HepG2 (cell line): ENCODE results near the gene CDC26. TPM values are rescaled to one million over a fixed set of nuclear protein-coding genes. Genes with fewer than 3 reads are reported as not detected.
A peak's percentile ranks its signal among the peaks of the same experiment; 100 is the strongest.

ENCODE experiments used
- ARNT2 ChIP-seq: sonication (generic); formaldehyde crosslinking; IDR thresholded peaks from 2 replicates; pipeline ENCODE4 v1.8.0; 2022; ENCODE audit warnings: mild to moderate bottlenecking, low read depth, missing genetic modification reagents, moderate library complexity
- E2F1 ChIP-seq: sonication (generic); formaldehyde crosslinking; IDR thresholded peaks from 2 replicates; pipeline ENCODE4 v1.5.0; 2020; ENCODE audit warnings: missing genetic modification reagents
- FOXA1 ChIP-seq, 2 experiments: fragments of 450-650 bp in 1 of 2; sonication (generic) in 1 of 2; formaldehyde crosslinking in 1 of 2; IDR thresholded peaks; 2 replicates each; pipeline versions ENCODE4 v1.4.0 to v1.6.1; 2016 to 2020; ENCODE audit warnings: missing genetic modification reagents in 1 of 2
- MIER2 ChIP-seq: IDR thresholded peaks from 2 replicates; pipeline ENCODE4 v1.6.1; 2016; ENCODE audit warnings: missing biosample characterization, missing genetic modification reagents
- NFE2 ChIP-seq: sonication (generic); formaldehyde crosslinking; IDR thresholded peaks from 2 replicates; pipeline ENCODE4 v1.4.0; 2020; ENCODE audit warnings: missing genetic modification reagents
- NFYC ChIP-seq: IDR thresholded peaks from 2 replicates; pipeline ENCODE4 v1.6.1; 2016; ENCODE audit warnings: missing genetic modification reagents, missing compliant biosample characterization
- RBM22 ChIP-seq: fragments of 200-400 bp; formaldehyde crosslinking; optimal IDR thresholded peaks from 2 replicates; pipeline ENCODE3; 2017; ENCODE audit warnings: mild to moderate bottlenecking, low read length, moderate library complexity
- SIX4 ChIP-seq: sonication (generic); formaldehyde crosslinking; IDR thresholded peaks from 2 replicates; pipeline ENCODE4 v1.4.0; 2020; ENCODE audit warnings: missing genetic modification reagents
- ZFP36L2 ChIP-seq: sonication (generic); formaldehyde crosslinking; IDR thresholded peaks from 2 replicates; pipeline ENCODE4 v1.4.0; 2020; ENCODE audit warnings: missing genetic modification reagents
- ZNF317 ChIP-seq: sonication (generic); formaldehyde crosslinking; IDR thresholded peaks from 2 replicates; pipeline ENCODE4 v1.5.0; 2020; ENCODE audit warnings: mild to moderate bottlenecking, missing genetic modification reagents
- ZNF33B ChIP-seq: sonication (generic); formaldehyde crosslinking; IDR thresholded peaks from 2 replicates; pipeline ENCODE4 v1.5.1; 2020; ENCODE audit warnings: mild to moderate bottlenecking, missing genetic modification reagents
- ZSCAN9 ChIP-seq: IDR thresholded peaks from 2 replicates; pipeline ENCODE4 v1.6.1; 2016; ENCODE audit warnings: borderline replicate concordance
- ZXDC ChIP-seq: sonication (generic); formaldehyde crosslinking; IDR thresholded peaks from 2 replicates; pipeline ENCODE4 v1.5.0; 2020; ENCODE audit warnings: mild to moderate bottlenecking, missing genetic modification reagents
- polyA plus RNA-seq, 8 experiments: library from polyadenylated mRNA; depleted of rRNA in 3 of 8; stranded (reverse) in 7 of 8; unstranded in 1 of 8; fragments of >200 nt; fragmentation: Illumina TruSeq in 4 of 8; extraction: Trizol in 4 of 8; gene quantifications; 2 replicates each; pipeline versions ENCODE4 v1.2.1 to v1.2.3, GENCODE V29; 2011 to 2016; ENCODE audit warnings: low read depth in 4 of 8, missing spikeins in 1 of 8, mixed read lengths in 1 of 8; ENCODE audit not compliant: insufficient read depth in 1 of 8
- total RNA-seq, 5 experiments: library from RNA; depleted of rRNA; stranded (reverse); fragments of >200 nt; fragmentation: Illumina TruSeq; extraction: Trizol; gene quantifications; 2 replicates each; pipeline ENCODE4 v1.2.3, GENCODE V29; 2016; ENCODE audit warnings: low read depth in 1 of 5
- TF ChIP-seq, protein P1 (sequence below): sonication (generic); formaldehyde crosslinking; IDR thresholded peaks from 2 replicates; pipeline ENCODE4 v1.5.1; 2020; ENCODE audit warnings: mild to moderate bottlenecking, missing genetic modification reagents
- TF ChIP-seq, protein P2 (sequence below): sonication (generic); formaldehyde crosslinking; IDR thresholded peaks from 2 replicates; pipeline ENCODE4 v1.9.0; 2021; ENCODE audit warnings: mild to moderate bottlenecking, missing genetic modification reagents

The CDC26 gene
- total and polyA plus RNA-seq, 2 of the 13 experiments (the other 11 are each of a cell fraction or from before 2014, with no cell fraction given) = 26.6 to 57.9 TPM

- TF ChIP-seq ZSCAN9 (CRISPR knock-in tag) (peak; percentile 16; the same call in 1 of the 2 replicates), ZXDC (CRISPR knock-in tag) (no peak; the same call in 1 of the 2 replicates), MIER2 (CRISPR knock-in tag) (no peak; the same call in 1 of the 2 replicates), NFYC (CRISPR knock-in tag) (peak; percentile 78), SIX4 (CRISPR knock-in tag) (0 out of 2 replicates have a peak, but pooled peaks have one; percentile 23), ZNF317 (CRISPR knock-in tag) (no peak), E2F1 (CRISPR knock-in tag) (peak; percentile 56; the same call in 1 of the 2 replicates), NFE2 (CRISPR knock-in tag) (no peak), FOXA1 (IDR thresholded peaks at IDR 0.05) (no peak), FOXA1 (CRISPR knock-in tag; IDR thresholded peaks at IDR 0.05) (no peak), RBM22 (no peak), ARNT2 (CRISPR knock-in tag) (no peak; the same call in 1 of the 2 replicates), ZNF33B (CRISPR knock-in tag) (no peak; the same call in 1 of the 2 replicates), ZFP36L2 (no peak)
- TF ChIP-seq, protein P1, sequence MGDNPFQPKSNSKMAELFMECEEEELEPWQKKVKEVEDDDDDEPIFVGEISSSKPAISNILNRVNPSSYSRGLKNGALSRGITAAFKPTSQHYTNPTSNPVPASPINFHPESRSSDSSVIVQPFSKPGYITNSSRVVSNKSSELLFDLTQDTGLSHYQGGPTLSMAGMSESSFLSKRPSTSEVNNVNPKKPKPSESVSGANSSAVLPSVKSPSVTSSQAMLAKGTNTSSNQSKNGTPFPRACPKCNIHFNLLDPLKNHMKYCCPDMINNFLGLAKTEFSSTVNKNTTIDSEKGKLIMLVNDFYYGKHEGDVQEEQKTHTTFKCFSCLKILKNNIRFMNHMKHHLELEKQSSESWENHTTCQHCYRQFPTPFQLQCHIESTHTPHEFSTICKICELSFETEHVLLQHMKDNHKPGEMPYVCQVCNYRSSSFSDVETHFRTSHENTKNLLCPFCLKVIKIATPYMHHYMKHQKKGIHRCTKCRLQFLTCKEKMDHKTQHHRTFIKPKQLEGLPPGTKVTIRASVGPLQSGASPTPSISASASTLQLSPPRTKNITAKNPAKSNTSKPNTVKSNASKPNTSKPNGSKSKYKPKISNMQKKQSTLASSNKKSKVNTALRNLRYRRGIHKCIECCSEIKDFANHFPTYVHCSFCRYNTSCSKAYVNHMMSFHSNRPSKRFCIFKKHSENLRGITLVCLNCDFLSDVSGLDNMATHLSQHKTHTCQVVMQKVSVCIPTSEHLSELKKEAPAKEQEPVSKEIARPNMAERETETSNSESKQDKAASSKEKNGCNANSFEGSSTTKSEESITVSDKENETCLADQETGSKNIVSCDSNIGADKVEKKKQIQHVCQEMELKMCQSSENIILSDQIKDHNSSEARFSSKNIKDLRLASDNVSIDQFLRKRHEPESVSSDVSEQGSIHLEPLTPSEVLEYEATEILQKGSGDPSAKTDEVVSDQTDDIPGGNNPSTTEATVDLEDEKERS (CRISPR knock-in tag) = no peak
- TF ChIP-seq, protein P2, sequence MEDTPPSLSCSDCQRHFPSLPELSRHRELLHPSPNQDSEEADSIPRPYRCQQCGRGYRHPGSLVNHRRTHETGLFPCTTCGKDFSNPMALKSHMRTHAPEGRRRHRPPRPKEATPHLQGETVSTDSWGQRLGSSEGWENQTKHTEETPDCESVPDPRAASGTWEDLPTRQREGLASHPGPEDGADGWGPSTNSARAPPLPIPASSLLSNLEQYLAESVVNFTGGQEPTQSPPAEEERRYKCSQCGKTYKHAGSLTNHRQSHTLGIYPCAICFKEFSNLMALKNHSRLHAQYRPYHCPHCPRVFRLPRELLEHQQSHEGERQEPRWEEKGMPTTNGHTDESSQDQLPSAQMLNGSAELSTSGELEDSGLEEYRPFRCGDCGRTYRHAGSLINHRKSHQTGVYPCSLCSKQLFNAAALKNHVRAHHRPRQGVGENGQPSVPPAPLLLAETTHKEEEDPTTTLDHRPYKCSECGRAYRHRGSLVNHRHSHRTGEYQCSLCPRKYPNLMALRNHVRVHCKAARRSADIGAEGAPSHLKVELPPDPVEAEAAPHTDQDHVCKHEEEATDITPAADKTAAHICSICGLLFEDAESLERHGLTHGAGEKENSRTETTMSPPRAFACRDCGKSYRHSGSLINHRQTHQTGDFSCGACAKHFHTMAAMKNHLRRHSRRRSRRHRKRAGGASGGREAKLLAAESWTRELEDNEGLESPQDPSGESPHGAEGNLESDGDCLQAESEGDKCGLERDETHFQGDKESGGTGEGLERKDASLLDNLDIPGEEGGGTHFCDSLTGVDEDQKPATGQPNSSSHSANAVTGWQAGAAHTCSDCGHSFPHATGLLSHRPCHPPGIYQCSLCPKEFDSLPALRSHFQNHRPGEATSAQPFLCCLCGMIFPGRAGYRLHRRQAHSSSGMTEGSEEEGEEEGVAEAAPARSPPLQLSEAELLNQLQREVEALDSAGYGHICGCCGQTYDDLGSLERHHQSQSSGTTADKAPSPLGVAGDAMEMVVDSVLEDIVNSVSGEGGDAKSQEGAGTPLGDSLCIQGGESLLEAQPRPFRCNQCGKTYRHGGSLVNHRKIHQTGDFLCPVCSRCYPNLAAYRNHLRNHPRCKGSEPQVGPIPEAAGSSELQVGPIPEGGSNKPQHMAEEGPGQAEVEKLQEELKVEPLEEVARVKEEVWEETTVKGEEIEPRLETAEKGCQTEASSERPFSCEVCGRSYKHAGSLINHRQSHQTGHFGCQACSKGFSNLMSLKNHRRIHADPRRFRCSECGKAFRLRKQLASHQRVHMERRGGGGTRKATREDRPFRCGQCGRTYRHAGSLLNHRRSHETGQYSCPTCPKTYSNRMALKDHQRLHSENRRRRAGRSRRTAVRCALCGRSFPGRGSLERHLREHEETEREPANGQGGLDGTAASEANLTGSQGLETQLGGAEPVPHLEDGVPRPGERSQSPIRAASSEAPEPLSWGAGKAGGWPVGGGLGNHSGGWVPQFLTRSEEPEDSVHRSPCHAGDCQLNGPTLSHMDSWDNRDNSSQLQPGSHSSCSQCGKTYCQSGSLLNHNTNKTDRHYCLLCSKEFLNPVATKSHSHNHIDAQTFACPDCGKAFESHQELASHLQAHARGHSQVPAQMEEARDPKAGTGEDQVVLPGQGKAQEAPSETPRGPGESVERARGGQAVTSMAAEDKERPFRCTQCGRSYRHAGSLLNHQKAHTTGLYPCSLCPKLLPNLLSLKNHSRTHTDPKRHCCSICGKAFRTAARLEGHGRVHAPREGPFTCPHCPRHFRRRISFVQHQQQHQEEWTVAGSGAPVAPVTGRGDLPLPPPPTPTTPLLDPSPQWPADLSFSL (CRISPR knock-in tag) = no peak
Observed at GRCh38 chr9:113221003-113221799, 54.2 kb downstream of the CDC26 start, which contains the start of the genes FKBP15 and SLC31A1 (continued).
